HG02884 (cell line): ENCODE measurements around the gene RRAGB.
"Not testable (repeated sequence)": the region's sequence is repeated elsewhere in the genome, so short reads cannot be mapped to it uniquely, and the experiment has no call there.

Source experiments
- ATAC-seq: cut with Tn5 transposase; IDR thresholded peaks from one replicate; pipeline ENCODE4 v1.9.1; 2021; ENCODE audit warnings: mild to moderate bottlenecking, moderate library complexity; ENCODE audit not compliant: unreplicated experiment

Gene RRAGB

GRCh38 chrX:55767100-55767499 is 49.6 kb downstream of the RRAGB start:
- ATAC-seq = no peak

GRCh38 chrX:55774419-55774818 is 56.9 kb downstream of the RRAGB start:
- not testable (repeated sequence) for ATAC-seq

GRCh38 chrX:55777596-55777995 is 60.0 kb downstream of the RRAGB start:
- no peak for ATAC-seq

DNA sequence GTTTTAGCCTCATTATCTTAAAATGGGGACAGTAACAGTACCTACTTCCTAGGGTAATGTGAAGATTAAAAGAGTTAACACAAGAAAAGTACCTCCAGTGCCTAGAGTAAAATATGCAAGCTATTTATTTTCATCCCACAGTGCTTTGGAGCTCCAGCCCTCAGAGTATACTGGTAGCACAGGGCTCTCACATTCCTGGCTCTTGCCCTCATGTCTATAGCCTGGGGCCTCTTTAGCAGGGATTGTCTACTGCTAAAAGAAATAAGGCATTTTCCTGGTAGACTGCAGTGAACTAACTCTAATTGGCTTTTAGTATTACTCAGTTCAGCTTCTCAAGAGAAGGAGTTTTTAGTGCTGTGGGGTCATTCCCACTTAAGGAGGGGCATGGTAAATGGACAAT is 60.8 kb downstream of the RRAGB start:
- no peak for ATAC-seq

- ATAC-seq = no peak
These were observed 66.2 kb downstream of the RRAGB start for GRCh38 chrX:55783723-55784122.

DNA sequence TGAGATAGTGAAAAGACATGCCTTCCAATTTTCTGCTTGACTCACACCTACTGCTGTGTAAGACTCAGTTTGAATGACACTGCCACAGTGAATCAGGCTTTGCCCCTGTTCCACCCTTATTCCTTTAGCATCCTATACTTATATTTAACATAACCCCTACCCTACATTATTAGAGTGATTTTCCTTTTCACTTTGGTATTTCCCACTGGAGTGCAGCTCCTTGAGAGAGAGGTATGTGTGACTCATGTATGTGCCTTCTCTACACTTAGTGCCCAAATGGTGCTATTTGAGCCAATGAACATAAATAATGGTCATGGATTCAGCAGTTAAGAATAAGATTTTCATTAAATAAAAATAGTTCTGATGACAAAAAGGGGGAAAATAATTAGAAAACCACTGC is 69.5 kb downstream of the RRAGB start:
- no peak for ATAC-seq

GRCh38 chrX:55787727-55788126 is 70.2 kb downstream of the RRAGB start:
- no peak for ATAC-seq

DNA sequence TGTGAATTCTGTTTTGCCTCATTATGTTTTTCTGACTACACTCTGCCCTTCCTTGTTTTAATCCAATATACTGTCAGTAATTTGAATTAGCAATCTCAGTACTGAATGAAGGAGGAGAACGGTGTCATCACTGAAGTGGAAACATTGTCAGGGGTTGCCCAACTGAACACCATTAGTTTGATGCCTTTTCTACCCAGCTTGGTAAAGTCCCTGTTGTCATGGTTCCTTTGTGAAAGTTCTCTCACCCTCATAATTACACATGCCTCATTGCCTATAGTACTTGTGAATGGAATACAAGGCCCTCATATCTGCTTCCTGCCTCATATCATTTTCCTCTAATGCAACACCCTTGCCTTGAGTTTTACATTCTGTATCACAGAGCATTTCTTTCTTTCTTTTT is 76.9 kb downstream of the RRAGB start:
- peak; percentile 90 for ATAC-seq

DNA sequence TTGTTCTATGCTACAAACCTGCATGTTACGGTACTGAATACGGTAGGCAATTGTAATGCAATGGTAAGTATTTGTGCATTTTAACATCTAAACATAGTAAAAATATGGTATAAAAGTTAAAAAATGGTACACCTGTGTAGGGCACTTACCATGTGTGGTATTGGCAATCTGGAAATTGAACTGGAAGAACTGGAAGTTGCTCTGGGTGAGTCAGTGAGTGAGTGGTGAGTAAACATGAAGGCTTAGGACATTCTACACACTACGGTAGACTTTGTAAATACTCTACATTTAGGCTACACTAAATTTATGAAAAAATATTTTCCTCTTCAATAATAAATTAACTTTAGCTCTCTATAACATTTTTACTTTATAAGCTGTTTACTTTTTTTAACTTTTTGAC is 78.9 kb downstream of the RRAGB start:
- no peak for ATAC-seq

- no peak for ATAC-seq
These were observed 84.3 kb downstream of the RRAGB start for GRCh38 chrX:55801811-55802210.
